ENCODE measurements around the gene URB1.
"Not testable (repeated sequence)": the region's sequence is repeated elsewhere in the genome, so short reads cannot be mapped to it uniquely, and the experiment has no call there.

DNA sequence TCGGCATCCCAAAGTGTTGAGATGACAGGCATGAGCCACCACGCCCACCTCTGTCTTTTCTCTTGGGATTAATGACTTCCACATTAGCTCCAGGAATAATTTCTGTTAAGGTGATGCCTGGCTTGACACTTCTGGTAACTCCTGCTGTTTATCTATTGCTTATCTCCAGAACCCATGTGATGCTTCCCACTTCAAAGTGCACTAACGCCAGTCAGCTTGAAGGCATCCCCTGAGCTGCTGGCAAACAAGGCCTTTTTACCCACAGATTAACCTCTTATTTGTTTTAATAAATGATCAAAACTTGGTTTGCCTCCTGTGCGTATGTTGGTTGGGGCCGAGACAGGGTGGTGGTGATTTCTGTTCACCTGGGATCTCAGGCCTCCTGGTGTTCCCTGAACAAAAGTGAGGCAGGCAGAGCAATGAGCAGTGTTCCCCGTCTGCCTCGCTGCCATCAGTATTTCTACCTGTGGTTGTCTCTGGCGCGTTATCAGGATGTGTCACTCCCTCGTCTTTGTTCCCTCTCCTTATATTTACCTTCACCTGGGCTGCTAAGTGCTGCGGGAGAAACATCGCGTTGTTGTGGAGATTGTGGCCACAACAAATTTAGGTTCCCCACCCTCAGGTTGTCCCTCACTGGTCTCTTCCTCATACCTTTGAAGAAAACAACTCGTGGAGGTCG lies 40.3 kb upstream of the URB1 start:
- TF ChIP-seq, protein P1, sequence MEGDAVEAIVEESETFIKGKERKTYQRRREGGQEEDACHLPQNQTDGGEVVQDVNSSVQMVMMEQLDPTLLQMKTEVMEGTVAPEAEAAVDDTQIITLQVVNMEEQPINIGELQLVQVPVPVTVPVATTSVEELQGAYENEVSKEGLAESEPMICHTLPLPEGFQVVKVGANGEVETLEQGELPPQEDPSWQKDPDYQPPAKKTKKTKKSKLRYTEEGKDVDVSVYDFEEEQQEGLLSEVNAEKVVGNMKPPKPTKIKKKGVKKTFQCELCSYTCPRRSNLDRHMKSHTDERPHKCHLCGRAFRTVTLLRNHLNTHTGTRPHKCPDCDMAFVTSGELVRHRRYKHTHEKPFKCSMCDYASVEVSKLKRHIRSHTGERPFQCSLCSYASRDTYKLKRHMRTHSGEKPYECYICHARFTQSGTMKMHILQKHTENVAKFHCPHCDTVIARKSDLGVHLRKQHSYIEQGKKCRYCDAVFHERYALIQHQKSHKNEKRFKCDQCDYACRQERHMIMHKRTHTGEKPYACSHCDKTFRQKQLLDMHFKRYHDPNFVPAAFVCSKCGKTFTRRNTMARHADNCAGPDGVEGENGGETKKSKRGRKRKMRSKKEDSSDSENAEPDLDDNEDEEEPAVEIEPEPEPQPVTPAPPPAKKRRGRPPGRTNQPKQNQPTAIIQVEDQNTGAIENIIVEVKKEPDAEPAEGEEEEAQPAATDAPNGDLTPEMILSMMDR (IDR thresholded peaks at IDR 0.05; ENCODE audit: control extremely low read depth in 1 of 3, insufficient read depth in 1 of 3, low read depth in 1 of 3, low read length in 3 of 3) = not testable (repeated sequence)
- not testable (repeated sequence) for TF ChIP-seq TAF1 (IDR thresholded peaks at IDR 0.05; ENCODE audit: low read depth, low read length); ASH2L (IDR thresholded peaks at IDR 0.05; ENCODE audit: low read length); YY1 (IDR thresholded peaks at IDR 0.05; ENCODE audit: low read depth, low read length); GABPA (IDR thresholded peaks at IDR 0.05; ENCODE audit: borderline replicate concordance, insufficient read depth, low read length); BCL11A (IDR thresholded peaks at IDR 0.05; ENCODE audit: low read depth in 2 of 2, low read length in 2 of 2); BACH1 (IDR thresholded peaks at IDR 0.05; ENCODE audit: low read length); RNF2 (IDR thresholded peaks at IDR 0.05; ENCODE audit: borderline replicate concordance, low read depth, low read length, missing control alignments, poor library complexity, severe bottlenecking); POLR2AphosphoS5 (IDR thresholded peaks at IDR 0.05; ENCODE audit: low read depth, low read length); FOSL1 (IDR thresholded peaks at IDR 0.05; ENCODE audit: insufficient read depth, low read depth, low read length)
- TF ChIP-seq, protein P2, sequence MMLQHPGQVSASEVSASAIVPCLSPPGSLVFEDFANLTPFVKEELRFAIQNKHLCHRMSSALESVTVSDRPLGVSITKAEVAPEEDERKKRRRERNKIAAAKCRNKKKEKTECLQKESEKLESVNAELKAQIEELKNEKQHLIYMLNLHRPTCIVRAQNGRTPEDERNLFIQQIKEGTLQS (IDR thresholded peaks at IDR 0.05; ENCODE audit: insufficient read depth, low read depth, low read length) = not testable (repeated sequence)
